Measurements from ENCODE around the gene POU6F2.

Gene POU6F2

DNA sequence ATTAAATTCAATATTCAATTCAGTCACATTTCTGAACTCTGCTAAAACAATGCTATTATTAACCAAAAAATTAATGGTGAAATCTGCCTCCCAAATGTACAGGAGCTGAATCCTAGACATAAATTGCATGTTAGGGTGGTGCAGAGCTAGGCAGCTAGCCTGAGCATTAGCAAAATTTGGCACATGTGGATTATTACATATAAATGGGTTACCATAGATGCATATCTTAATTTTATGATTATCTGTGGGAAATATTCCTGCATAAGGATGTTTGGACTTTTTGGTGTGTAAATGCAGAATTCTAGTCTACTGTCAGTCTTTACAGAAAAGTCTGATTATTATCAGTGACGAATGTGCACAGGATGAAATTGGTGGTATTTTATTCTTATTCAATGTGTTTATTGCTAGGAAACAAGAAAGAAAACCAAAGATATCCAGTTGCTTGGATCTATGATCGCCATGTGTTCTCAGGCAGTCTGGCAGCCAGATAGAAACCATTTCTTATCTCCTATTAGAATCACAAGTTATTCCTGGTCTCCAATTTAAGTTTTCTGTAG is 150.7 kb downstream of the POU6F2 start:
- no peak for DNase-seq

DNA sequence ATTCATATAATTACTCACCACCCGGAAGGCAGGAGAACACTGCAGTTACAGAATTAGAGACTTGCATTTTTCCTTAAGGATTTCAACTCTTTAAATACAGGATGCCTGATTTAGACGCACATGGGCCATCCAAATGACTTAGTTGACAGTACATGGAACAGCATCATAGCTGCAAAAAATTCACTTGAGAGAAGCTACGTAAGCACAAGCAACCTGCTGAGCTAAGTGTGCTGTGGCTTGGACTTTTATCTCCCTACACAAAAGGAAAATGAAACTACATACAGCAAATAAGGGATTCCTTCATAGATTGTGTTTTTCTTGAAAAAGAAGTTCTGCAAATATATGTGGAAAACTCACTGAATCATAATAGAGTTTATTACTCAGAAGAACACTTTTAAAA is 152.6 kb downstream of the POU6F2 start:
- DNase-seq = no peak

DNA sequence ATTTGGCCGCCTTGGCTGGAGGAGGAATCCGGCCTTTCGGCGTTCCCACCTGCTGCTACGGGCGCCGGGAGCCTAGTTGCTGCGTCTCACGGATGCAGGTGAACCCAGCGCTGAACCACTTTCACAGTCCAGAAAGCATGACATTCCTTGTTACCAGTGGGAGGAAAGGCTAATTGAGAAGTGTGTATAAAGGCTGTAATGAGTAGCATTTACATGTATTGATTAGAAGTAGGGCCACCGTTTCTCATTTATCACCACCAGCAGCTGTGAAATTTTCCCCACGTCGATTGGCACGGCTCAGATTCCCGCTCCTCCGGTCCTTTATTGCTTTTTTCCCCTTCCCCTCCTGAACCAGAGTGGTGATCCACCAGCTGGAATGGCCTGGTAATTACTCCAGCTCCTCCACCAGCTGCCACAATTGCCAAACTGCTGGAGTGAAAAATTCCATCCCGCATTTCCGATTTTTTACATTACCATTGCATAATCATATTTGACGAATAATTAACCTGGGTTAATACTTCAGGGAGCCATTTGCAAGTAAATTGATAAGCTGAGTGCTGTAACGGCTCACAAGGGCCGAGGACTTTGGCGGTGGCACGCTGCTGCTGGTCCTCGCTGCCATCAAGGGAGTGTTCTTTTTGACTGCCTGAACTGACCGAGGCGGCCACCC is 153.3 kb downstream of the POU6F2 start:
- DNase-seq = peak in 1 of 56 donors; percentile 2

GRCh38 chr7:39132306-39132705 is 154.6 kb downstream of the POU6F2 start:
- no peak for DNase-seq

DNA sequence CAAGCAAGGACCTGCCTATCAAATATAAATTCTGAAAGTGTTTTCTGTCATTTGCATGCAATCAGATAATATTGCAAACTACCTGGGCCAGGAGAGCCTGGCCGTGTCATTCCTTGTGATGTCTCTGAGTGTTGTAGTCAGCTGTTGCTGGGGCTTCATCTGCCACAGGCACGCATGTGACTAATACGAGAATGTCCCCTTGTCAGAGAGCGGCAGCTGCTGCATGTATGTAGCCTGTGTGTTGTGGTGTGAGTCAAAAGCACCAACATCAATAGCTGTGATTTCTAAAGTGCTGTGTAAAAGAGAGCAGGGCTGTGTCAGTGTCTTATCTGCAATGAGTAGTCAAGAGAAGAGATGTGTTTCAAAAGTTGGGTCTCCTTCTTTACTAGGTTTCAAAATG is 155.4 kb downstream of the POU6F2 start:
- DNase-seq = no peak

DNA sequence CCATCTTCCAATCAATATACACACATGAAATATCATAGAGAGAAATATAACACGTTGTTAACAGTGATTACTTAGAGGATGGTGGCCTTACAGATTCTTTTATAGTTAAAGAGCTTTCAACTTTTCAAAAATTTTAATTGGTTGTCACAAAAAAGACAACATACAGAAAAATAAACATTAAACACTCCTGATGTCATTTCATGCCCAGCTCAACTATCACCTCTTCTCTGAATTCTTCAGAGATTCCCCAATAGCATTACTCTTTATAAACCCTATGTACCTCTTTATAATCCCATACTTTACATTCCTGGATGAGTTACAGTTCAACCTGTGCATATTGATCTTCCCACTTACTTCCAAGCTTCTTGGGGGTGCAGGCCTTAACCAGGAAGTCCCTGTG is 159.8 kb downstream of the POU6F2 start:
- DNase-seq = no peak

DNA sequence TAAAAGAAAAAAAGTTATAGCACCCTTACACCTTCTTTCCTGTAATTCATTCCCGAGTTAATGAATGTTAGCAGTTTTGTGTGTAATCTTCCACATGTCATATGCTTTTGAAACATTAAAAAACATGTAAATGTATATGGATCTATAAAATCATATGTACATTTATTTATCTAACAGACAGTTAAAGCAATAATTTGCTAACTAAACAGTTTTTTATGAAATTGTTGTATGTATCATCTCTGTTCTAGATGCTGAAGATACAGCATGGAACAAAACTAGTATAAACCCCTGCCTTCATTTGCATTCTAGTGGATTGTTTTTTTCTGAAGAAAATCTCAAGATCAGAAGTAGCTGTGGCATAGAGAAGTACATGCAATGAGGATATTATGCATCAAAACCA is 165.0 kb downstream of the POU6F2 start:
- no peak for DNase-seq

DNA sequence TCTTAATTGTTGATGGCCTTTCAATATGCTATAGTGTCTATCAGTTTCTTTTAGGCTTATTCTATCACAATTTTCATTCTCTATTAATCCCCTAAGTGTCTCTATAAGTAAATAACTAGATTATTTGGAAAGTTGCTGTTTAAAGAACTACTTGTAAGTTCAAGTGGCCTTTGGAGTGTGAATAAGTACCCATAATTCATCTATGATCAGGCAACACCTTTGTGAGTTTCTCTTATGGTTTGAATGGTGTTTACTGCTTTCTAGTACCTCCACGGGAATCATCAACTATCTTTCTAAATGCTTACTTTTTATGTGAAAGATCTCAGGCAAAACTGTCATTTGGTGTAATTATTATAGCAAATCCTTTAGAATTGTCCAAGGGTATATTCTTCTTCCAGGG is 166.7 kb downstream of the POU6F2 start:
- DNase-seq = no peak

GRCh38 chr7:39145283-39145682 is 167.6 kb downstream of the POU6F2 start:
- no peak for DNase-seq

- no peak for DNase-seq
Measured at GRCh38 chr7:39145935-39146334, 168.2 kb downstream of the POU6F2 start.

- no peak for DNase-seq
Measured at GRCh38 chr7:39152701-39153100, 175.0 kb downstream of the POU6F2 start.

DNA sequence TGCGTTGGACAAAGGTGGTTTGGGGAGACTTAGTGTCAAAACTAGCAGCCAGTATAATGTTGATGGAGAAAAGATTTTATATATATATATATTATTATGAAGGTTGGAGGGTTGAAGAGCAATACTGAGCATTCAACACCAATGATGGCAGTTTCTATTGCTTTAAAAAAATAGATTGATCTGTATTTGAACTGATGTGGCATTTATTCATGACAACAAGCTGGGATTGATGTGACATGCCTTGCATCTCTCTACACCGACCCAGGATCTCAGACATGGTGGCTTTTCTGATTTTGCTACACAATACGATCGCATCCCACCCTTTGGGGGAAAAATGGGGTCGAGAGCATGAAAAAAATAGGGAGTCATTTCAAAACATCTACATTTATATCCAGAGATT is 175.4 kb downstream of the POU6F2 start:
- DNase-seq = no peak

DNA sequence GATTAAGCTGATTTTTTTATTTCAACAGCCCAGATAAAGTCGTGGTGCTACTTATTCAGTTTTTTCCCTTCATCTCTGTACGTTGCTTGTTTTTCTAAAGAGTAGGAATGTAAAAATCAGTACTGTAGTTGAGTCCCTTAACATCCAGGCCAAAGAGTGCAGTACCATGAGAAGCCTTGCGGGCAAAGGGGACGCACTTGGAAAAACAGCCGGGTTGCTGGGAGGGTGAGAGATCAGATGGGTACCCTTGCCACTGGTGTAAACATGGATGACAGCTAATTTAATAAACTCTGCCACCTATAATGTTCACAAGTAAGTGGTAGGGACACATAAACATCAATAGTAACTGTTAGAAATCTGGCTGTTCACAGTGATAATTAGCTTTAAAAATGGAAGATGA is 175.9 kb downstream of the POU6F2 start:
- no peak for DNase-seq

DNA sequence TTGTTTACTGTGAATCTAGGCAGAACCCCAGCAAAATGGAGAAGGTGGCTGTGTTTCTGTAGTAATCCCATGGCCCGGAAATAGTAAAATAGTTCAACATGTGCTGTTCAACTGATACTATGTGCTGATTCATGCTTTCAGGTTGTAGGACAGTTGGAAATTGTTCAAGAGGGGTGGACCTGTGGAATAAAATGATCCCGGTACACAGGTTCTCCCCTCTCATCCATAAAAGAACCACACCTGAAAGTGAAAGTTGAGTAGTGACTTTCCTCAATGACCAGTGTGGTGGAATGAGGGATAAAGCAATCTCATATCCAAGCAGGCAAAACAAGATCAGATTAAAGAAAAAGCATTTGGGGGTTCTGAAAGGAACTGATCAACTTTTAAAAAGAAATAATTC is 177.1 kb downstream of the POU6F2 start:
- no peak for DNase-seq

DNA sequence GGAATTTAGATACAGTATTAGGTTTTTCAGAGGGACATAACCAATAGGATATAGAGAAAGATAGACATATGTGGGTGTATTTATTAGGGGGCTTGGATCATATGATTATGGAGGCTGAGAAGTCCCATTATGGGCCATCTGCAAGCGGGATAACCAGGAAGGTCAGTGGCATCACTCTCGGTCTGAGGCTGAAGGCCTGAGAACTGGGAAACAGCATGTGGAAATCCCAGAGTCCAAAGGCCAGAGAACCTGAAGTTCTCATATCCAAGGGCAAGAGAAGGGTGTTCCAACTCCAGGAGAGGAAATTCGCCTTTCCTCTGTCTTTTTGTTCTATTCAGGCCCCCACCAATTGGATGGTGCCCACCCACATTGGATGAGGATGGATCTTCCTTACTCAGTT is 180.7 kb downstream of the POU6F2 start:
- no peak for DNase-seq

GRCh38 chr7:39161903-39162302 is 184.2 kb downstream of the POU6F2 start:
- DNase-seq = no peak

- no peak for DNase-seq
Measured at GRCh38 chr7:39164887-39165286, 187.2 kb downstream of the POU6F2 start.

- DNase-seq = no peak
Measured at GRCh38 chr7:39168403-39169098, 190.8 kb downstream of the POU6F2 start.

- DNase-seq = no peak
Measured at GRCh38 chr7:39172137-39172536, 194.4 kb downstream of the POU6F2 start.

DNA sequence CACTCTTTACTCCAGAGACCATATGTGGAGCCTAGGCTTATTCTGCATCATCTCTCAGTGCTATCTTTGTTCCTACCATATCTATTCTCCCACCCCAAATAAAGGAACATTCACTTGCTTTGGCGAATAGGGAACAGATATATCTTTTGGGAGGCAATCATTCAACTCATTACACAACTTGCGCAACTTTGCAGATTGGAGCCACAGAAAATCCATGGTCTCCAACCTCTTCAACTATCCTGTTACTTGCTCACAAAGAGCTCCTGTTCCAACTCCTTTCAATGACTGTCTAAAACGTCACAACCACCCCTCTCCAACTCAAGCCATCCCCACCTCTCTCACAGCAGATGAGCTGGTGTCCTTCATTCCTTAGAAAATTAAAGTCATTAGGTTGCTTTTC is 203.7 kb downstream of the POU6F2 start:
- no peak for DNase-seq

GRCh38 chr7:39183796-39184195 is 206.1 kb downstream of the POU6F2 start:
- no peak for DNase-seq

- DNase-seq = no peak
Measured at GRCh38 chr7:39184391-39184790, 206.7 kb downstream of the POU6F2 start.

GRCh38 chr7:39186131-39186530 is 208.4 kb downstream of the POU6F2 start:
- DNase-seq = no peak

Measured in amygdala (tissue), 56 donors.